BJ (cell line): ENCODE data around the gene PFKP. TPM values are rescaled to one million over a fixed set of nuclear protein-coding genes. Genes with fewer than 3 reads are reported as not detected.

Source experiments
- CTCF ChIA-PET: fragments of 350-600 bp; formaldehyde crosslinking; extraction: SDS; loops from one replicate; lab custom pipeline; 2021; ENCODE audit warnings: antibody characterized with exemption, inconsistent platforms; lab: Yijun Ruan, JAX
- POLR2A ChIA-PET: fragments of 300-600 bp; sonication (Branson Sonifier 250); formaldehyde crosslinking; extraction: SDS; loops from one replicate; lab custom pipeline; 2021; ENCODE audit warnings: antibody characterized with exemption; lab: Charles Lee
- DNase-seq: peaks from one replicate; pipeline ENCODE4 v3.0.0-alpha.2; 2011; ENCODE audit warnings: low read depth
- H3K27me3 ChIP-seq: 2 replicates; pipeline ENCODE4 v1.6.0; 2011; ENCODE audit warnings: low read length; ENCODE audit not compliant: control insufficient read depth, insufficient read depth
- H3K36me3 ChIP-seq: 2 replicates; pipeline ENCODE4 v1.5.1; 2011; ENCODE audit warnings: low read length; ENCODE audit not compliant: control insufficient read depth, insufficient read depth
- H3K4me3 ChIP-seq: 2 replicates; pipeline ENCODE4 v1.5.1; 2011; ENCODE audit warnings: low read depth, mild to moderate bottlenecking, control low read depth, low read length
- polyA plus RNA-seq: library from polyadenylated mRNA; depleted of rRNA; stranded (reverse); fragments of >200 nt; gene quantifications from 2 replicates; pipeline ENCODE4 v1.2.3, GENCODE V29; 2011
- TF ChIP-seq, protein P1 (sequence below): IDR thresholded peaks from 2 replicates; pipeline ENCODE4 v1.5.1; 2011; ENCODE audit warnings: low read depth, mild to moderate bottlenecking, control low read depth, inconsistent platforms, low read length, moderate library complexity; ENCODE audit not compliant: insufficient read depth

The PFKP gene
- polyA plus RNA-seq, 1 experiment, result 138 TPM

DNA sequence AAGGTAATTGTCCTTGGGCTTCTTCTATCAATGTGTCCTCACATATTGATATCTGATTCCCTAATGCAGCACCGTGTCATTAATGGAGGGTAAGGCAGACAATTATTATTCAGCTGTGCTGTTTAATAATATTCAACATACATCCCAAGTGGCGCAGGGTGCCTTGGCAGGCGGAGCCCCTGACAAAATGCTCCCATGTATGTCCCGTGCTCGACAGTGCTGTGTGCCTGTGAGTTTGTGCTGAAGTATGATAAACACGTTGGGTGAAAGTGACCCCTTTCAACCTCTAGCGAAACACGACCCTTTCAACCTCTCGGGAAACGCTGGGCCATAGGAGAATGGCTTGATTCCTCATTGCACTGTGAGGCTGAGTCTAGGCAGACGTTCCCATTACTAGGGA lies 31.3 kb downstream of the PFKP start:
- Histone ChIP-seq H3K4me3 (no peak overlapping the region), H3K27me3 (no peaks in the 10 kb centered on the region), H3K36me3 (peaks cover 14% of the 10 kb centered on the region)
- ChIA-PET CTCF (no interaction called here), POLR2A (no interaction called here)
- DNase-seq, result no peak
- TF ChIP-seq, protein P1, sequence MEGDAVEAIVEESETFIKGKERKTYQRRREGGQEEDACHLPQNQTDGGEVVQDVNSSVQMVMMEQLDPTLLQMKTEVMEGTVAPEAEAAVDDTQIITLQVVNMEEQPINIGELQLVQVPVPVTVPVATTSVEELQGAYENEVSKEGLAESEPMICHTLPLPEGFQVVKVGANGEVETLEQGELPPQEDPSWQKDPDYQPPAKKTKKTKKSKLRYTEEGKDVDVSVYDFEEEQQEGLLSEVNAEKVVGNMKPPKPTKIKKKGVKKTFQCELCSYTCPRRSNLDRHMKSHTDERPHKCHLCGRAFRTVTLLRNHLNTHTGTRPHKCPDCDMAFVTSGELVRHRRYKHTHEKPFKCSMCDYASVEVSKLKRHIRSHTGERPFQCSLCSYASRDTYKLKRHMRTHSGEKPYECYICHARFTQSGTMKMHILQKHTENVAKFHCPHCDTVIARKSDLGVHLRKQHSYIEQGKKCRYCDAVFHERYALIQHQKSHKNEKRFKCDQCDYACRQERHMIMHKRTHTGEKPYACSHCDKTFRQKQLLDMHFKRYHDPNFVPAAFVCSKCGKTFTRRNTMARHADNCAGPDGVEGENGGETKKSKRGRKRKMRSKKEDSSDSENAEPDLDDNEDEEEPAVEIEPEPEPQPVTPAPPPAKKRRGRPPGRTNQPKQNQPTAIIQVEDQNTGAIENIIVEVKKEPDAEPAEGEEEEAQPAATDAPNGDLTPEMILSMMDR, result no peak

DNA sequence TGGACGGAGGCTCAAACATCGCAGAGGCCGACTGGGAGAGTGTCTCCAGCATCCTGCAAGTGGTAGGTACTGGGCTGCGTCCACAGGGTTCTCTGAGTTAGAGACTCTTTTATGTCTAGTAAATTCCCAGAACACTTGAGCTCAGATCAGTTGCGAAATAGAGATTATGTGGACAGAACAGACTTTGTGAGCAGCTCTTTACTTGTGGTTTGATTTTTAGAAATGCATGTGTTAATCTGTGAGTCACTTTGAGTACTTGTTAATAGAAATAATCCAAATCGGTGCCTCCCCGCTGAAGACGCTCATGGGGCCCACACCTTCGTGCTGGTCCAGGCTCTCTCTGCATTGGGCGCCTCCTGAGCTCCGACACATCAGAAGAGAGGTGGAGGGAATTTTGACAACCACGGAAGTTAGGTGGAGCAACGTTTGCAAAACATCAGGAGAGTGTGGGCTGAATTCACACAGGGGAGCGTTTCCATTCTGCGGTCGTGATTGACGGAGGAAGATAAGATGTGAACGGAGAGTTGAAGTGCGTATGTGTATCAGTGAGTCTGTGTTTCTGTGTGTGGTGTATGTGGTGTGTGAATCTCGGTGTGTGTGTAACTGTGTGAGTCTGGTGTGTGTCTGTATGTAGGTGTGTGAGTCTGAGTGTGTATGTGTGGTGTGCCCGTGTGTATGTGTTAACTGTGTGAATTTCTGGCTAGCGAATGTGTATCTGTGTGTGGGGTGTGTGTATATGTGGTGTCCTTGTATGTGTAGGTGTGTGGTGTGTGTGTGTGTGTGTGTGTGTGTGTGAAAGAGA lies 32.1 kb downstream of the PFKP start:
- ChIA-PET CTCF (interaction anchor here (0.6 to 1.5 kb wide), 2 partner anchors 31 to 56 kb away, joined by 3 read pairs; no protein-coding TSS in a partner anchor), POLR2A (no interaction called here)
- peak; percentile 28 for DNase-seq
- H3K4me3 ChIP-seq, result no peak overlapping the region
- TF ChIP-seq, protein P1, result no peak
- no peaks in the 10 kb centered on the region for H3K27me3 ChIP-seq
- peaks cover 18% of the 10 kb centered on the region for H3K36me3 ChIP-seq

GRCh38 chr10:3100093-3100792 lies 32.9 kb downstream of the PFKP start:
- no peaks in the 10 kb centered on the region for H3K27me3 ChIP-seq
- ChIA-PET CTCF (interaction anchor here (0.7 to 1.5 kb wide), 2 partner anchors 26 to 57 kb away, joined by 3 read pairs; no protein-coding TSS in a partner anchor), POLR2A (no interaction called here)
- TF ChIP-seq, protein P1, result no peak
- no peak overlapping the region for H3K4me3 ChIP-seq
- peaks cover 24% of the 10 kb centered on the region for H3K36me3 ChIP-seq
- DNase-seq, result no peak

DNA sequence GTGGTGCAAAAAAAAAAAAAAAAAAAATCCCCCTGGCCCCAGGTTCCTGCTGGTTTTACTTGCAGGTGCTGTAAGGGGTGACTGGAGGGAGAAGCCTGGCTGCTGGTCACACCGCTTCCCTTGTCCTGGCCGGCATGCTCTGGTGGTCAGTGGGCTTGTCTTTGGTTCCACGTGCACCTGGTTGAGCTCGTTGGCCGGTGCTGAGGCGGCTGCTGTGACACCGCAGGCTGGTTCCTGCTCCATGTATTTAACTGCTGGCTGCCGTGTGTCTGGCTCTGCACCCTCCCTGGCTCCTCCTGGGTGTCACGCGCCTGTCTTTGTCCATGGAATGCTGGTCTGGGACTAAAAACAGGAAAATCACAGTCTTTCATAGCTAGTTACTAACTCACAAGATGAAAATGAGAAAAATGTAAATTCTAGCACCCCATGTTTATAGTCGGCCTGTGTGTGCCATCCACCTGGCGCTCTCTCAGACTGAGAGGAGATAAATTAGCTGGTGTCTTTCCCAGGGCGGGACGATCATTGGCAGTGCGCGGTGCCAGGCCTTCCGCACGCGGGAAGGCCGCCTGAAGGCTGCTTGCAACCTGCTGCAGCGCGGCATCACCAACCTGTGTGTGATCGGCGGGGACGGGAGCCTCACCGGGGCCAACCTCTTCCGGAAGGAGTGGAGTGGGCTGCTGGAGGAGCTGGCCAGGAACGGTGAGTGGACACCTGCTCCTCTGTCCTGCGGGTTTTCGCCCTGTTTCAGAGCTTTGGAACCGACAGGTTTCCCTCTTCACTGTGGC lies 33.7 kb downstream of the PFKP start:
- Histone ChIP-seq H3K4me3 (no peak overlapping the region), H3K27me3 (no peaks in the 10 kb centered on the region), H3K36me3 (peaks cover 28% of the 10 kb centered on the region)
- POLR2A ChIA-PET, result no interaction called here
- TF ChIP-seq, protein P1, result no peak
- CTCF ChIA-PET, result interaction anchor here (0.7 to 1.0 kb wide), 2 partner anchors 16 to 25 kb away, joined by 3 read pairs; no protein-coding TSS in a partner anchor
- no peak for DNase-seq
